ENCODE results near the gene ZNHIT1. TPM values are rescaled to one million over a fixed set of nuclear protein-coding genes. Genes with fewer than 3 reads are reported as not detected.

Gene ZNHIT1
- polyA plus RNA-seq, 2 of the 4 experiments (the other 2 are of a cell fraction), result 33.2 to 55.9 TPM

DNA sequence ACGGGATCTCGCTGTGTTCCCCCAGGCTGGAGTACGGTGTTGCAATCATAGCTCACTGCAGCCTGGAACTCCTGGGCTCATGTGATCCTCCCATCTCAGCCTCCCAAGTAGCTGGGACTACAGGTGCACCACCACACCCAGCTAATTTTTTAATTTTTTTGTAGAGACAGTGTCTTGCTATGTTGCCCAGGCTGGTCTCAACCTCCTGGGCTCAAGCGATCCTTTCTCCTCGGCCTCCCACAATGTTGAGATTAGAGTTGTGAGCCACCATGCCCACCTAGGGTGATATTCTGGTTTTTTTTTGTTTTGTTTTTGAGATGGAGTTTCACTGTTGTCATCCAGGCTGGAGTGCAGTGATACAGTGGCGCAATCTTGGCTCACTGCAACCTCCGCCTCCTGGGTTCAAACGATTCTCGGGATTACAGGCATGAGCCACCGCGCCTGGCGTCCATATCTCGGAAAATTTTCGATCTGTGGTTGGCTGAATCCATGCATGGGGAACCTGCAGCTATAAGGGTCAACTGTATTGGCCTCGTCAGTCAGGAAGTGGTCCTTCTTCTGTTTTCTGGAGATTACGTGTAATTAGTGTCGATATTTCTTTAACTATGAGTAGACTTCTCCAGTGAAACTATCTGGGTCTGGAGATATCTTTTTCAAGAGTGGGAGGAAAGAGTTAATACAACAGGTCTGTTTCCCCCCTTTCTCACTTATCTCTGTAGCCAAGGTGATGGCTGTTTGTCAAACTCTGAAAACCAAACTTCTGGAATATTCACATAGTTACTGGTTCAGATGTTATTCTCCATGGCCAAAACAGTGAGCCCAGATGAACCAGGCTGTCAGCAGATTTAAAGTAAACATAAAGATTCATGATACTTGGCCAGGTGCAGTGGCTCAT lies 47.9 kb downstream of the ZNHIT1 start:
- ChIA-PET POLR2A (interaction anchor here (0.9 kb wide), 1 partner anchor 14 kb away, joined by 3 read pairs; no protein-coding TSS in a partner anchor), CTCF (interaction anchor here (0.9 to 1.8 kb wide), 5 partner anchors 25 to 242 kb away, joined by 3 to 4 read pairs (median 3); no protein-coding TSS in a partner anchor)
- Histone ChIP-seq H3K27ac (no peak overlapping the region), H3K9me3 (no peaks in the 10 kb centered on the region), H3K4me1 (no peaks in the 10 kb centered on the region), H3K4me2 (no peak overlapping the region), H3K4me3 (no peak overlapping the region)
- WGBS (ENCODE audit: missing lambda C conversion rate), result 73% methylated on average over 17 of the region's 17 CpGs
- FAIRE-seq (no peak), ATAC-seq (no peak), DNase-seq (ENCODE audit: low read depth in 1 of 2, low spot score in 1 of 2) (no peak)
- TF ChIP-seq, protein P1, sequence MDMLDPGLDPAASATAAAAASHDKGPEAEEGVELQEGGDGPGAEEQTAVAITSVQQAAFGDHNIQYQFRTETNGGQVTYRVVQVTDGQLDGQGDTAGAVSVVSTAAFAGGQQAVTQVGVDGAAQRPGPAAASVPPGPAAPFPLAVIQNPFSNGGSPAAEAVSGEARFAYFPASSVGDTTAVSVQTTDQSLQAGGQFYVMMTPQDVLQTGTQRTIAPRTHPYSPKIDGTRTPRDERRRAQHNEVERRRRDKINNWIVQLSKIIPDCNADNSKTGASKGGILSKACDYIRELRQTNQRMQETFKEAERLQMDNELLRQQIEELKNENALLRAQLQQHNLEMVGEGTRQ (IDR thresholded peaks at IDR 0.05), result no peak
- TF ChIP-seq MAFK (IDR thresholded peaks at IDR 0.05; ENCODE audit: partially characterized antibody) (no peak), KDM1A (IDR thresholded peaks at IDR 0.05; ENCODE audit: low read depth) (no peak), ZFP36 (IDR thresholded peaks at IDR 0.05; ENCODE audit: borderline replicate concordance, partially characterized antibody) (no peak), SMC3 (IDR thresholded peaks at IDR 0.05) (no peak), TP53 (CRISPR knock-in tag; IDR thresholded peaks at IDR 0.05) (no peak)

- TF ChIP-seq, protein P2, sequence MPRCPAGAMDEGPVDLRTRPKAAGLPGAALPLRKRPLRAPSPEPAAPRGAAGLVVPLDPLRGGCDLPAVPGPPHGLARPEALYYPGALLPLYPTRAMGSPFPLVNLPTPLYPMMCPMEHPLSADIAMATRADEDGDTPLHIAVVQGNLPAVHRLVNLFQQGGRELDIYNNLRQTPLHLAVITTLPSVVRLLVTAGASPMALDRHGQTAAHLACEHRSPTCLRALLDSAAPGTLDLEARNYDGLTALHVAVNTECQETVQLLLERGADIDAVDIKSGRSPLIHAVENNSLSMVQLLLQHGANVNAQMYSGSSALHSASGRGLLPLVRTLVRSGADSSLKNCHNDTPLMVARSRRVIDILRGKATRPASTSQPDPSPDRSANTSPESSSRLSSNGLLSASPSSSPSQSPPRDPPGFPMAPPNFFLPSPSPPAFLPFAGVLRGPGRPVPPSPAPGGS (IDR thresholded peaks at IDR 0.05), result no peak
- TF ChIP-seq RCOR1 (IDR thresholded peaks at IDR 0.05; ENCODE audit: low read depth, low read length) (no peak), KDM1A (IDR thresholded peaks at IDR 0.05; ENCODE audit: low read depth) (no peak)
- H3K4me3 ChIP-seq, result no peak overlapping the region
- FAIRE-seq (no peak), DNase-seq (ENCODE audit: low read depth in 1 of 2, low spot score in 1 of 2) (no peak), ATAC-seq (no peak)
- no peaks in the 10 kb centered on the region for H3K9me3 ChIP-seq
- 81% methylated on average over 21 of the region's 21 CpGs for WGBS (ENCODE audit: missing lambda C conversion rate)
- POLR2A ChIA-PET, result no interaction called here
- H3K27ac ChIP-seq, result no peak overlapping the region
- no peak overlapping the region for H3K4me2 ChIP-seq
- no peaks in the 10 kb centered on the region for H3K4me1 ChIP-seq
- CTCF ChIA-PET, result interaction anchor here (1.0 to 3.2 kb wide), 2 partner anchors 9 to 14 kb away, joined by 3 to 15 read pairs; no protein-coding TSS in a partner anchor
These were observed 51.7 kb downstream of the ZNHIT1 start for GRCh38 chr7:101269664-101270063.

- CTCF ChIA-PET, result interaction anchor here (1.2 kb wide), 1 partner anchor 127 kb away, joined by 5 read pairs; no protein-coding TSS in a partner anchor
- POLR2A ChIA-PET, result no interaction called here
- Histone ChIP-seq H3K4me2 (no peak overlapping the region), H3K4me1 (no peaks in the 10 kb centered on the region), H3K4me3 (no peak overlapping the region), H3K9me3 (no peaks in the 10 kb centered on the region), H3K27ac (no peak overlapping the region)
- 77% methylated on average over 5 of the region's 5 CpGs for WGBS (ENCODE audit: missing lambda C conversion rate)
- DNase-seq (ENCODE audit: low read depth in 1 of 2, low spot score in 1 of 2) (no peak), FAIRE-seq (no peak), ATAC-seq (no peak)
- TF ChIP-seq HEYL (CRISPR knock-in tag; IDR thresholded peaks at IDR 0.05) (no peak), CHD4 (IDR thresholded peaks at IDR 0.05; ENCODE audit: borderline replicate concordance) (no peak), CEBPB (IDR thresholded peaks at IDR 0.05) (no peak), TP53 (CRISPR knock-in tag; IDR thresholded peaks at IDR 0.05) (no peak), JUNB (IDR thresholded peaks at IDR 0.05) (no peak), KDM1A (IDR thresholded peaks at IDR 0.05; ENCODE audit: low read depth) (no peak), POLR2AphosphoS2 (conservative IDR thresholded peaks at IDR 0.05; ENCODE audit: low read length) (no peak), HMGXB4 (CRISPR knock-in tag; IDR thresholded peaks at IDR 0.05; ENCODE audit: borderline replicate concordance) (no peak), NFE2L2 (conservative IDR thresholded peaks at IDR 0.05; ENCODE audit: low read length) (no peak), RFX5 (IDR thresholded peaks at IDR 0.05) (no peak), KDM5A (IDR thresholded peaks at IDR 0.05) (no peak), TFCP2L1 (CRISPR knock-in tag; IDR thresholded peaks at IDR 0.05) (no peak), RNF2 (IDR thresholded peaks at IDR 0.05; ENCODE audit: borderline replicate concordance, low read depth) (no peak), HES2 (IDR thresholded peaks at IDR 0.05) (no peak)
- TF ChIP-seq, protein P3, sequence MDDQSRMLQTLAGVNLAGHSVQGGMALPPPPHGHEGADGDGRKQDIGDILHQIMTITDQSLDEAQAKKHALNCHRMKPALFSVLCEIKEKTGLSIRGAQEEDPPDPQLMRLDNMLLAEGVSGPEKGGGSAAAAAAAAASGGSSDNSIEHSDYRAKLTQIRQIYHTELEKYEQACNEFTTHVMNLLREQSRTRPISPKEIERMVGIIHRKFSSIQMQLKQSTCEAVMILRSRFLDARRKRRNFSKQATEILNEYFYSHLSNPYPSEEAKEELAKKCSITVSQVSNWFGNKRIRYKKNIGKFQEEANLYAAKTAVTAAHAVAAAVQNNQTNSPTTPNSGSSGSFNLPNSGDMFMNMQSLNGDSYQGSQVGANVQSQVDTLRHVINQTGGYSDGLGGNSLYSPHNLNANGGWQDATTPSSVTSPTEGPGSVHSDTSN (IDR thresholded peaks at IDR 0.05), result no peak
- TF ChIP-seq, protein P4, sequence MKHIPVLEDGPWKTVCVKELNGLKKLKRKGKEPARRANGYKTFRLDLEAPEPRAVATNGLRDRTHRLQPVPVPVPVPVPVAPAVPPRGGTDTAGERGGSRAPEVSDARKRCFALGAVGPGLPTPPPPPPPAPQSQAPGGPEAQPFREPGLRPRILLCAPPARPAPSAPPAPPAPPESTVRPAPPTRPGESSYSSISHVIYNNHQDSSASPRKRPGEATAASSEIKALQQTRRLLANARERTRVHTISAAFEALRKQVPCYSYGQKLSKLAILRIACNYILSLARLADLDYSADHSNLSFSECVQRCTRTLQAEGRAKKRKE (CRISPR knock-in tag; IDR thresholded peaks at IDR 0.05; ENCODE audit: low read depth), result no peak
- TF ChIP-seq, protein P2 (IDR thresholded peaks at IDR 0.05), result no peak
These were observed 53.1 kb downstream of the ZNHIT1 start for GRCh38 chr7:101271021-101271420.
